Endothelial cell of umbilical vein (primary cell): Measurements from ENCODE around the gene NUP54. TPM values are rescaled to one million over a fixed set of nuclear protein-coding genes. Genes with fewer than 3 reads are reported as not detected.

Source experiments
- BruUV-seq: library from RNA; stranded (reverse); fragments of 400-500 nt; replicated peaks from 2 replicates; lab custom pipeline; 2021; lab: Mats Ljungman, UMichigan
- CTCF ChIA-PET: fragments of 300-600, 350-600 bp; sonication (Branson Sonifier 250); formaldehyde crosslinking; loops from one replicate; lab custom pipeline; 2021; ENCODE audit warnings: antibody characterized with exemption, inconsistent platforms; lab: Charles Lee
- POLR2A ChIA-PET: fragments of 300-600, 350-600 bp; sonication (Branson Sonifier 250); formaldehyde crosslinking; loops from one replicate; lab custom pipeline; 2021; ENCODE audit warnings: antibody characterized with exemption, inconsistent platforms; lab: Charles Lee
- DNase-seq: peaks from one replicate; pipeline ENCODE4 v3.0.0-alpha.2; 2011; ENCODE audit warnings: low read depth, low spot score
- FAIRE-seq: peaks from 2 replicates; lab custom pipeline; 2011; peaks lifted over from hg19 to GRCh38; lab: Jason Lieb, UNC
- H2AFZ ChIP-seq: 2 replicates; pipeline ENCODE4 v1.6.0; 2012; ENCODE audit warnings: low read depth, low read length, control low read depth, inconsistent platforms
- H3K27ac ChIP-seq: 2 replicates; pipeline ENCODE4 v1.5.1; 2011; ENCODE audit warnings: low read depth, mild to moderate bottlenecking, control low read depth, low read length, moderate library complexity; ENCODE audit not compliant: insufficient read depth
- H3K27me3 ChIP-seq, 2 experiments: 2 replicates each; pipeline versions ENCODE4 v1.6.0 to v1.6.1; 2011; ENCODE audit warnings: low read length in 2 of 2, mixed read lengths in 1 of 2; ENCODE audit not compliant: control insufficient read depth in 2 of 2, insufficient read depth in 2 of 2
- H3K36me3 ChIP-seq, 2 experiments: 2 replicates in 1 of 2; 3 replicates in 1 of 2; pipeline ENCODE4 v1.5.1; 2011; ENCODE audit warnings: low read length in 2 of 2, mild to moderate bottlenecking in 1 of 2, moderate library complexity in 1 of 2; ENCODE audit not compliant: control insufficient read depth in 2 of 2, insufficient read depth in 2 of 2; ENCODE audit errors: extremely low read depth in 1 of 2
- H3K4me1 ChIP-seq: 3 replicates; pipeline ENCODE4 v1.5.1; 2011; ENCODE audit warnings: mild to moderate bottlenecking, low read length; ENCODE audit not compliant: control insufficient read depth, insufficient read depth; ENCODE audit errors: extremely low read depth
- H3K4me2 ChIP-seq: 2 replicates; pipeline ENCODE4 v1.6.1; 2011; ENCODE audit warnings: low read length, control low read depth, mixed read lengths; ENCODE audit not compliant: insufficient read depth
- H3K4me3 ChIP-seq, 3 experiments: fragments of 200-600 bp in 1 of 3; sonication (generic), shearing (Covaris generic) in 1 of 3; replicated peaks in 1 of 3; 2 replicates each; pipeline ENCODE4 v1.5.1; 2011 to 2016; ENCODE audit warnings: control low read depth in 3 of 3, low read length in 3 of 3, mild to moderate bottlenecking in 2 of 3, inconsistent platforms in 1 of 3, low read depth in 1 of 3, moderate library complexity in 1 of 3; ENCODE audit not compliant: insufficient read depth in 1 of 3
- H3K79me2 ChIP-seq: 2 replicates; pipeline ENCODE4 v1.6.0; 2012; ENCODE audit warnings: low read length, inconsistent platforms; ENCODE audit not compliant: control insufficient read depth, insufficient read depth
- H3K9ac ChIP-seq: replicated peaks from 2 replicates; pipeline ENCODE3; 2011; ENCODE audit warnings: low read length, control low read depth; ENCODE audit not compliant: insufficient read depth; ENCODE audit errors: extremely low read depth
- H3K9me1 ChIP-seq: replicated peaks from 3 replicates; pipeline ENCODE4 v1.6.0; 2011; ENCODE audit warnings: mild to moderate bottlenecking, low read length; ENCODE audit not compliant: control insufficient read depth, insufficient read depth; ENCODE audit errors: extremely low read depth
- H3K9me3 ChIP-seq: replicated peaks from 2 replicates; pipeline ENCODE4 v1.5.1; 2012; ENCODE audit warnings: low read length, inconsistent platforms; ENCODE audit not compliant: control insufficient read depth, insufficient read depth
- H4K20me1 ChIP-seq: replicated peaks from 2 replicates; pipeline ENCODE3; 2011; ENCODE audit warnings: mild to moderate bottlenecking, low read length; ENCODE audit not compliant: control insufficient read depth, insufficient read depth; ENCODE audit errors: extremely low read depth
- CTCF ChIP-seq, 2 donors: IDR thresholded peaks; 1 replicate in 1 of 2; 2 replicates in 1 of 2; pipeline ENCODE4 v1.5.1; 2011; ENCODE audit warnings: low read length in 2 of 2, mild to moderate bottlenecking in 2 of 2, moderate library complexity in 2 of 2, control low read depth in 1 of 2, inconsistent platforms in 1 of 2, low read depth in 1 of 2; ENCODE audit not compliant: insufficient read depth in 1 of 2; ENCODE audit errors: extremely low read depth in 1 of 2
- EZH2 ChIP-seq: IDR thresholded peaks from 2 replicates; pipeline ENCODE4 v1.6.1; 2012; ENCODE audit warnings: borderline replicate concordance, low read depth, mild to moderate bottlenecking, moderate library complexity, low read length, inconsistent platforms; ENCODE audit not compliant: severe bottlenecking
- FOS ChIP-seq: IDR thresholded peaks from 2 replicates; pipeline ENCODE4 v1.6.1; 2011; ENCODE audit warnings: mild to moderate bottlenecking, low read length, moderate library complexity, borderline replicate concordance; ENCODE audit not compliant: insufficient read depth
- GATA2 ChIP-seq: IDR thresholded peaks from 2 replicates; pipeline ENCODE4 v1.7.0; 2011; ENCODE audit warnings: low read depth, mild to moderate bottlenecking, moderate library complexity, mixed read lengths, low read length; ENCODE audit not compliant: insufficient read length, insufficient read depth
- JUN ChIP-seq: IDR thresholded peaks from 2 replicates; pipeline ENCODE4 v1.6.1; 2011; ENCODE audit warnings: borderline replicate concordance, low read depth; ENCODE audit not compliant: insufficient read length, insufficient read depth
- MAX ChIP-seq: IDR thresholded peaks from 2 replicates; pipeline ENCODE4 v1.6.1; 2011; ENCODE audit not compliant: insufficient read depth, insufficient read length
- MYC ChIP-seq: IDR thresholded peaks from one replicate; pipeline ENCODE4 v1.6.1; 2011; ENCODE audit warnings: mild to moderate bottlenecking, low read depth, low read length
- POLR2A ChIP-seq: IDR thresholded peaks from 2 replicates; pipeline ENCODE4 v1.6.1; 2012; ENCODE audit warnings: low read depth, mild to moderate bottlenecking, control low read depth, low read length
- POLR2AphosphoS5 ChIP-seq: IDR thresholded peaks from 2 replicates; pipeline ENCODE4 v1.6.1; 2012; ENCODE audit warnings: low read depth, mild to moderate bottlenecking, control low read depth, low read length, moderate library complexity; ENCODE audit not compliant: insufficient read depth
- dilution Hi-C: fragments of 300-500 bp; cut with MboI; formaldehyde crosslinking; loops from one replicate; pipeline ENCODE4 v1.15.0; 2019; ENCODE audit warnings: low sequenced_read_pairs; ENCODE audit not compliant: extremely low pct_ligation_motif_present
- intact Hi-C: fragments of 100-400 bp; cut with micrococcal nuclease; formaldehyde crosslinking; loops from one replicate; pipeline ENCODE4 v1.10.0; 2022
- polyA plus RNA-seq, 4 experiments: library from polyadenylated mRNA; depleted of rRNA in 3 of 4; stranded (reverse) in 3 of 4; unstranded in 1 of 4; fragments of >200 nt; gene quantifications; 2 replicates each; pipeline versions ENCODE4 v1.2.1 to v1.2.3, GENCODE V29; 2011 to 2012; ENCODE audit warnings: missing spikeins in 1 of 4
- total RNA-seq: library from RNA; stranded (reverse); gene quantifications from 2 replicates; pipeline ENCODE4 v1.2.3, GENCODE V29; 2021

The NUP54 gene
- total and polyA plus RNA-seq, 2 donors (not counting 3 experiments of a cell fraction or from before 2014, with no cell fraction given) = 25.7 to 45.7 TPM

- Histone ChIP-seq H3K9me1 (no peaks in the 10 kb centered on the region), H3K36me3 (no peaks in the 10 kb centered on the region), H4K20me1 (peaks cover 2% of the 10 kb centered on the region), H3K27me3 (no peaks in the 10 kb centered on the region), H2AFZ (no peak overlapping the region), H3K9me3 (no peaks in the 10 kb centered on the region), H3K4me2 (no peak overlapping the region), H3K4me3 (no peak overlapping the region), H3K9ac (no peak overlapping the region), H3K79me2 (peaks cover 8% of the 10 kb centered on the region), H3K4me1 (peaks cover 4% of the 10 kb centered on the region), H3K27ac (no peak overlapping the region)
- dilution Hi-C loops = no loop called here
- FAIRE-seq (no peak), DNase-seq (no peak)
- no TSS peak for BruUV-seq
- intact Hi-C loops = loop anchor here (1.0 kb wide), 1 partner anchor 16 kb away; no protein-coding TSS in a partner anchor
- ChIA-PET POLR2A (no interaction called here), CTCF (interaction anchor here (7.7 kb wide), 1 partner anchor 194 kb away, joined by 310 read pairs; no protein-coding TSS in a partner anchor)
- TF ChIP-seq CTCF (IDR thresholded peaks at IDR 0.05; ENCODE audit: extremely low read depth in 1 of 2, insufficient read depth in 1 of 2, low read depth in 1 of 2, low read length in 2 of 2) (no peak), POLR2A (no peak), JUN (no peak), MAX (no peak), POLR2AphosphoS5 (no peak), GATA2 (no peak), FOS (no peak), MYC (no peak), EZH2 (no peak)
Observed at GRCh38 chr4:76182463-76182862, 34.3 kb upstream of the NUP54 start.
